ENCODE measurements around the gene RAPGEF3.

Gene RAPGEF3

DNA sequence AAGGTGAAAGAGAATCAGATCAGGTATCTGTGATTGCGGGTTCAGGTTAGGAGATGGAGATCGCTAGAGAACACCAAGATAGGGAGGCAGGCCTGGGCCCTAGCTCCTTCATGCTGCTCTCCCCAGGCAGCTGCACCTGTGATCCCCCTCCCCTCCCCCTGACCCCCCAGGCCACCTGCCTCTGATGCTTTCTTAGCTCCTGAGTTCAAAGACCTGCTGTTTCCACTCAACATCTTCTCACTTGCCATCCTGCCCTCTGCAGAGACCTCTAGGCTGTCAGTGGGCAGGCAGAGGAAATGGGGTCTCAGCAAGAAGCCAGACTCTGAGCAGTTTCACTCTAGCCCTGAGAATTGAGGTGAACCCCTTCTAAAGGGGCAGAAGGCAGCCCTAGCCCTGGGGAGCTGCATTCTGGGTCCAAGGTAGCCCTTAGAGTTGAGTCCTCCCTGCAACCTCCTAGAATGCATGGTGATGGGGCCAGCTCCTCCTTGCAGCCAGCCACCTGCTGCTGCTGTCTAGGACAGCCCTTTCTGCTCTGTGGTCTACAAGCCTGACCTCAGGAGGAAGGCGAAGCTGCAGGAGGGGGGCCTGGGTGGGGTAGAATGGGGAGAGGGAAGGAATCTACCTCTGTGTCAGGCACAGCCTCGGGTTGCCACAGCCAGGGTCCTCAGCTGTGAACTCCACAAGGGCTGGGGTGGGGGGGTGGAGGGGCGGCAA lies 8.0 kb upstream of the RAPGEF3 start:
- H4K91ac ChIP-seq (ENCODE audit: low read depth, low read length): no peak overlapping the region
- no peaks in the 10 kb centered on the region for H3K36me3 ChIP-seq (ENCODE audit: control insufficient read depth in 1 of 2, insufficient read depth in 2 of 2, low read length in 2 of 2)
- no peak overlapping the region for H3K27ac ChIP-seq (ENCODE audit: low read depth, low read length)
- peaks cover 12 to 16% of the 10 kb centered on the region in 2 experiments for H3K4me1 ChIP-seq (ENCODE audit: control insufficient read depth in 1 of 2, insufficient read depth in 2 of 2, low read length in 2 of 2)
- no peak overlapping the region for H3K23ac ChIP-seq (ENCODE audit: low read length)
- no peak overlapping the region for H2BK12ac ChIP-seq (ENCODE audit: low read length)
- no peaks in the 10 kb centered on the region for H3K9me3 ChIP-seq (ENCODE audit: insufficient read depth, low read depth, low read length)
- H3K9ac ChIP-seq (ENCODE audit: low read length): no peak overlapping the region
- H2BK120ac ChIP-seq (ENCODE audit: insufficient read depth, low read length, poor library complexity): no peak overlapping the region
- H2BK5ac ChIP-seq (ENCODE audit: low read depth, low read length, poor library complexity): no peak overlapping the region
- H4K12ac ChIP-seq (ENCODE audit: low read depth, low read length): no peak overlapping the region
- no peak overlapping the region for H3K18ac ChIP-seq (ENCODE audit: low read length)
- no peak overlapping the region for H3K4me3 ChIP-seq (ENCODE audit: low read depth, low read length)
- H2AFZ ChIP-seq (ENCODE audit: insufficient read depth, low read length, poor library complexity): no peak overlapping the region
- no peak overlapping the region for H3K4me2 ChIP-seq (ENCODE audit: low read length)
- no peak overlapping the region for H2AK5ac ChIP-seq (ENCODE audit: low read length)
- no peak overlapping the region for H4K8ac ChIP-seq (ENCODE audit: low read depth, low read length)
- peaks cover 5% of the 10 kb centered on the region for H3K79me1 ChIP-seq (ENCODE audit: low read length)
- H3K14ac ChIP-seq (ENCODE audit: low read length): no peak overlapping the region
- H3K4ac ChIP-seq (ENCODE audit: low read depth, low read length): no peak overlapping the region
- H3K79me2 ChIP-seq (ENCODE audit: control insufficient read depth, insufficient read depth, low read length, poor library complexity): no peaks in the 10 kb centered on the region
- H3K27me3 ChIP-seq (ENCODE audit: insufficient read depth, low read length): no peaks in the 10 kb centered on the region
- no CpG with 5 or more reads among the region's 5 CpGs for WGBS (ENCODE audit: extremely low coverage, insufficient coverage, insufficient read length)
- DNase-seq: no peak

DNA sequence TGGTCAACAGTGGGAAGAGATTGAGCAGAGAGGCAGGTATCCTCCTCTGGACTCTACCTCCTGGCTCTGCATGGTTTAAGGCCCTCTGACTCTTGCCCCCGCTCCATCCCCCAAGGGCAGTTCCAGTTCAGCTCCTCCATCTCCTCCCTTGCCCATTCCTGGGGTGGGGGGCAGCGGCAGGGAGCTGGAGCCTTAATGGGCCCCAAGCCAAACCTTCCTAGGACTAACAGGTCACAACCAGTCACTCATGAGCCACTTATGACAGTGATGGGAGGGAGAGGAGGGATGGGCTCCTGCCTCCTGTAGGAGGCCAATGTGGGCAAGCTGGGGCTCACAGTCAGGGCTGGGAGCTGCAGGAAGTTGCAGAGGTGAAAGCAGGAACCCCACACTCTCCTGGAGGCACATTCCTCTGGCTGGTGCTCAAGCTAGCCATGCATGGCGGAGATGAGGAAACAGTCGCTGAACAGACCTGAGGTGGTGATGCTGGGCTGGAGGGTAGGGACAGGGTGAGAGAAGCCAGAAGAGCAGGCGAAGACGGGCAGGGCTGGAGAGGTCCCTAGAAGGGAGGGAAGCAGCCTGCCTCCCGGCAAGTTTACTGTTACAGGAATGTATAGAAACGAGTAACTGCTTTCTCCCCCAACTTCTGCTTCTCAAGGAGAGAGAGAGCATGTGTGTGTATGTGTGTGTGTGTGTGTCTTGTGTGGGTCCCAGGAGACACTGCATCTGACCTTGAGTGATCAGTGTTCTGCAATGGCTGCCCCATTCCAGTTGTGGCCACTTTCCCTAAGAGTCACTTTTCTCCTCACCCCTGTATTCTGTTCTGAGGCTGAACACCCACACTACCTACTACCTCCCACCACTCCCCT lies 5.0 kb upstream of the RAPGEF3 start:
- H3K4me1 ChIP-seq (ENCODE audit: control insufficient read depth in 1 of 2, insufficient read depth in 2 of 2, low read length in 2 of 2): peaks cover 10 to 12% of the 10 kb centered on the region in 2 experiments

DNA sequence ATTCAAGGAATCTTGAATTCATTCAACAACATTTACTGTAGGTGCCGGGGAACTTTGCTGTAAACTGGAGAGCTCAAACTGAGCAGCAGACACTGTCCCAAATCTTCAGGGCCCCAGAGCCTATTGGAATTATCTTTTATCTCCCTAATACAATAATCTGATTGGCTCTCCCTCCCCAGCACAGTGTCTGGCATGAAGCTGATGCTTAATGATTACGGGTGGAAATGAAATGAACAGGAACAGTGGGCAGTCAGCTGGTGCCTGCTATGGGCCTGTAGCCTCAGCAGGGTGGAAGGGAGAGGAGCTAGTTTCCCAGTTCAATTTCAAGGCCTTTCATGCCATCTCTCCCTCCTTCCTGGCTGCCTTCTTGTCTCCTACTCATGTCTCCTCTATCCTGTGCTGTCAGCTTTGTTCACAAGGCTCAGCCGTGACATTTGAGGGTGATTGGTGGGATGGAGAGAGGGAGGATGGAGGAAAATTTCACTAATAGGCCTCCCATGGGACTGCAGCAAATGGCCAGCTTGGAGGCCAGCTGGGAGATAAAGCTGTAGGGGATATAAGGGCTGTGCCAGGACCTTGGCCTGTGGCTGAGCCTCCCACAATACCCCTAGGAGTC lies 4.3 kb upstream of the RAPGEF3 start:
- no CpG with 5 or more reads among the region's 3 CpGs for WGBS (ENCODE audit: extremely low coverage, insufficient coverage, insufficient read length)

More for the DNA sequence above, 5.0 kb upstream of the RAPGEF3 start:
- WGBS (ENCODE audit: extremely low coverage, insufficient coverage, insufficient read length): no CpG with 5 or more reads among the region's 8 CpGs
- H2AK5ac ChIP-seq (ENCODE audit: low read length): no peak overlapping the region
- H3K9me3 ChIP-seq (ENCODE audit: insufficient read depth, low read depth, low read length): no peaks in the 10 kb centered on the region
- H2BK12ac ChIP-seq (ENCODE audit: low read length): no peak overlapping the region
- no peak overlapping the region for H3K23ac ChIP-seq (ENCODE audit: low read length)
- no peak overlapping the region for H3K18ac ChIP-seq (ENCODE audit: low read length)
- H2BK120ac ChIP-seq (ENCODE audit: insufficient read depth, low read length, poor library complexity): no peak overlapping the region
- H3K79me2 ChIP-seq (ENCODE audit: control insufficient read depth, insufficient read depth, low read length, poor library complexity): no peaks in the 10 kb centered on the region
- H3K27ac ChIP-seq (ENCODE audit: low read depth, low read length): no peak overlapping the region
- peaks cover 10% of the 10 kb centered on the region for H3K79me1 ChIP-seq (ENCODE audit: low read length)
- H3K27me3 ChIP-seq (ENCODE audit: insufficient read depth, low read length): no peaks in the 10 kb centered on the region
- no peak overlapping the region for H3K4me3 ChIP-seq (ENCODE audit: low read depth, low read length)
- no peak overlapping the region for H3K9ac ChIP-seq (ENCODE audit: low read length)
- no peak overlapping the region for H2AFZ ChIP-seq (ENCODE audit: insufficient read depth, low read length, poor library complexity)
- no peak overlapping the region for H4K91ac ChIP-seq (ENCODE audit: low read depth, low read length)
- H3K36me3 ChIP-seq (ENCODE audit: control insufficient read depth in 1 of 2, insufficient read depth in 2 of 2, low read length in 2 of 2): no peaks in the 10 kb centered on the region
- H2BK5ac ChIP-seq (ENCODE audit: low read depth, low read length, poor library complexity): no peak overlapping the region
- DNase-seq: no peak
- H3K4ac ChIP-seq (ENCODE audit: low read depth, low read length): no peak overlapping the region
- no peak overlapping the region for H3K4me2 ChIP-seq (ENCODE audit: low read length)
- H4K8ac ChIP-seq (ENCODE audit: low read depth, low read length): no peak overlapping the region
- no peak overlapping the region for H4K12ac ChIP-seq (ENCODE audit: low read depth, low read length)
- no peak overlapping the region for H3K14ac ChIP-seq (ENCODE audit: low read length)

GRCh38 chr12:47758584-47758833 lies 171 bp downstream of the RAPGEF3 start:
- Histone ChIP-seq H2AFZ (ENCODE audit: insufficient read depth, low read length, poor library complexity) (peak overlapping the region; percentile 33), H3K4me2 (ENCODE audit: low read length) (peak overlapping the region; percentile 56), H3K4ac (ENCODE audit: low read depth, low read length) (peak overlapping the region; percentile 10), H3K79me2 (ENCODE audit: control insufficient read depth, insufficient read depth, low read length, poor library complexity) (no peaks in the 10 kb centered on the region), H3K9me3 (ENCODE audit: insufficient read depth, low read depth, low read length) (no peaks in the 10 kb centered on the region), H3K4me1 (ENCODE audit: control insufficient read depth in 1 of 2, insufficient read depth in 2 of 2, low read length in 2 of 2) (peaks cover 42 to 47% of the 10 kb centered on the region in 2 experiments), H3K4me3 (ENCODE audit: low read depth, low read length) (peak overlapping the region; percentile 62), H2BK12ac (ENCODE audit: low read length) (peak overlapping the region; percentile 42), H3K9ac (ENCODE audit: low read length) (no peak overlapping the region), H3K14ac (ENCODE audit: low read length) (peak overlapping the region; percentile 9), H3K18ac (ENCODE audit: low read length) (peak overlapping the region; percentile 4), H3K79me1 (ENCODE audit: low read length) (peaks cover 14% of the 10 kb centered on the region), H3K36me3 (ENCODE audit: control insufficient read depth in 1 of 2, insufficient read depth in 2 of 2, low read length in 2 of 2) (no peaks in the 10 kb centered on the region), H3K27me3 (ENCODE audit: insufficient read depth, low read length) (no peaks in the 10 kb centered on the region), H3K23ac (ENCODE audit: low read length) (no peak overlapping the region), H2BK5ac (ENCODE audit: low read depth, low read length, poor library complexity) (no peak overlapping the region), H3K27ac (ENCODE audit: low read depth, low read length) (no peak overlapping the region), H4K8ac (ENCODE audit: low read depth, low read length) (peak overlapping the region; percentile 23), H2AK5ac (ENCODE audit: low read length) (no peak overlapping the region), H4K91ac (ENCODE audit: low read depth, low read length) (peak overlapping the region; percentile 73), H4K12ac (ENCODE audit: low read depth, low read length) (peak overlapping the region; percentile 8), H2BK120ac (ENCODE audit: insufficient read depth, low read length, poor library complexity) (peak overlapping the region; percentile 12)
- DNase-seq: no peak
- WGBS (ENCODE audit: extremely low coverage, insufficient coverage, insufficient read length): no CpG with 5 or more reads among the region's 10 CpGs

More for the DNA sequence above, 4.3 kb upstream of the RAPGEF3 start:
- peaks cover 12 to 14% of the 10 kb centered on the region in 2 experiments for H3K4me1 ChIP-seq (ENCODE audit: control insufficient read depth in 1 of 2, insufficient read depth in 2 of 2, low read length in 2 of 2)
- H3K4ac ChIP-seq (ENCODE audit: low read depth, low read length): no peak overlapping the region
- H3K79me1 ChIP-seq (ENCODE audit: low read length): peaks cover 11% of the 10 kb centered on the region
- H4K8ac ChIP-seq (ENCODE audit: low read depth, low read length): no peak overlapping the region
- no peaks in the 10 kb centered on the region for H3K79me2 ChIP-seq (ENCODE audit: control insufficient read depth, insufficient read depth, low read length, poor library complexity)
- no peak overlapping the region for H3K4me3 ChIP-seq (ENCODE audit: low read depth, low read length)
- no peak overlapping the region for H2AK5ac ChIP-seq (ENCODE audit: low read length)
- no peak overlapping the region for H3K9ac ChIP-seq (ENCODE audit: low read length)
- H2BK5ac ChIP-seq (ENCODE audit: low read depth, low read length, poor library complexity): no peak overlapping the region
- no peak overlapping the region for H3K23ac ChIP-seq (ENCODE audit: low read length)
- H3K18ac ChIP-seq (ENCODE audit: low read length): no peak overlapping the region
- DNase-seq: no peak
- H3K4me2 ChIP-seq (ENCODE audit: low read length): no peak overlapping the region
- H2AFZ ChIP-seq (ENCODE audit: insufficient read depth, low read length, poor library complexity): no peak overlapping the region
- H4K91ac ChIP-seq (ENCODE audit: low read depth, low read length): no peak overlapping the region
- no peaks in the 10 kb centered on the region for H3K27me3 ChIP-seq (ENCODE audit: insufficient read depth, low read length)
- H3K9me3 ChIP-seq (ENCODE audit: insufficient read depth, low read depth, low read length): no peaks in the 10 kb centered on the region
- no peak overlapping the region for H2BK12ac ChIP-seq (ENCODE audit: low read length)
- H3K36me3 ChIP-seq (ENCODE audit: control insufficient read depth in 1 of 2, insufficient read depth in 2 of 2, low read length in 2 of 2): no peaks in the 10 kb centered on the region
- H2BK120ac ChIP-seq (ENCODE audit: insufficient read depth, low read length, poor library complexity): no peak overlapping the region
- H3K27ac ChIP-seq (ENCODE audit: low read depth, low read length): no peak overlapping the region
- H4K12ac ChIP-seq (ENCODE audit: low read depth, low read length): no peak overlapping the region
- no peak overlapping the region for H3K14ac ChIP-seq (ENCODE audit: low read length)

All from trophoblast cell (in vitro differentiated cells and primary cell).